OCI-LY7 (cell line): ENCODE data around the gene TES.

Experiments used
- CTCF ChIP-seq: fragments of 200-600 bp; sonication (generic); conservative IDR thresholded peaks from 2 replicates; pipeline ENCODE4 v1.5.1; 2014; ENCODE audit warnings: mild to moderate bottlenecking, antibody characterized with exemption, low read length, moderate library complexity, mixed read lengths
- EZH2phosphoT487 ChIP-seq: fragments of 200-600 bp; sonication (generic); IDR thresholded peaks from 2 replicates; pipeline ENCODE4 v1.6.1; 2018; ENCODE audit warnings: low read depth, borderline replicate concordance, mild to moderate bottlenecking, mixed run types, antibody characterized with exemption, low read length, moderate library complexity, mixed read lengths

- TF ChIP-seq CTCF (no peak), EZH2phosphoT487 (no peak)
These were observed 81.6 kb downstream of the TES start for GRCh38 chr7:116291937-116292336.
